Measurements from ENCODE around the gene ZNF606. TPM values are rescaled to one million over a fixed set of nuclear protein-coding genes. Genes with fewer than 3 reads are reported as not detected.

The ZNF606 gene
- total and polyA plus RNA-seq, 10 of the 15 experiments (the other 5 are each of a cell fraction or from before 2014, with no cell fraction given), result 2.2 to 10.6 (median 7.6) TPM

DNA sequence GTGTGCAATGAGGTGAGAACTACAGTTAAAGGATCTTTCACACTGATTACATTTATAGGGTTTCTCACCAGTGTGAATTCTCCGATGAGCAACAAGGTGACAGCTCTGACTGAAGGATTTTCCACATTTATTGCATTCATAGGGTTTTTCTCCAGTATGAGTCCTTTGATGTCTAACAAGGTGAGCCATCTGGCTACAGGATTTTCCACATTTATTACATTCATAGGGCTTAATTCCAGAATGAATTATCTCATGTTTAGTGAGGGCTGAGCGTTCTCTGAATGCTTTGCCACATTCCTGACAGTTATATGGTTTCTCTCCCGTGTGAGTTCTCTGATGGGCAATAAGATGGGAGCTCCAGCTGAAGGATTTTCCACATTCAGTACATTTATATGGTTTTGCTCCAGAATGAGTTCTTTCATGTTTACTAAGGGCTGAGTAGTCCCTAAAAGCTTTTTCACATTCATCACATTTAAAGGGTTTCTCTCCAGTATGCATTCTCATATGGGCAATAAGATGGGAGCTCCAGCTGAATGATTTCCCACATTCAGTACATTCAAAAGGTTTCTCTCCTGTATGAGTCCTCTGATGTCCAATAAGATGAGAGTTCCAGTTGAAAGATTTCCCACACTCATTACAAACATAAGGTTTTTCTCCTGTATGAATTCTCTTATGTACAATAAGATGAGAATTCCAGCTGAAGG, 23.9 kb downstream of the ZNF606 start:
- Histone ChIP-seq H3K4me3 (no peak overlapping the region), H4K20me1 (ENCODE audit: control insufficient read depth, insufficient read depth) (no peaks in the 10 kb centered on the region), H3K9ac (ENCODE audit: control insufficient read depth, insufficient read depth, low read length) (no peak overlapping the region), H3K9me3 (replicated peaks; ENCODE audit: control insufficient read depth, insufficient read depth, low read length) (peaks cover 41% of the 10 kb centered on the region), H3K79me2 (ENCODE audit: control insufficient read depth, insufficient read depth, low read length) (no peaks in the 10 kb centered on the region), H3K27me3 (replicated peaks in 1 of 2; ENCODE audit: control insufficient read depth in 2 of 2, insufficient read depth in 2 of 2, low read length in 1 of 2) (no peaks in the 10 kb centered on the region), H2AFZ (ENCODE audit: control insufficient read depth, low read depth, low read length) (no peak overlapping the region), H3K36me3 (ENCODE audit: control insufficient read depth in 2 of 2, insufficient read depth in 2 of 2, low read length in 1 of 2) (peaks cover 0 to 12% of the 10 kb centered on the region in 2 experiments), H3K4me2 (ENCODE audit: control insufficient read depth, insufficient read depth) (no peak overlapping the region), H3K27ac (ENCODE audit: control insufficient read depth, insufficient read depth) (no peak overlapping the region), H3K4me1 (ENCODE audit: control insufficient read depth, insufficient read depth, low read length) (no peaks in the 10 kb centered on the region)
- in situ Hi-C loops (cut with MboI), result no loop called here
- TF ChIP-seq, protein P1, sequence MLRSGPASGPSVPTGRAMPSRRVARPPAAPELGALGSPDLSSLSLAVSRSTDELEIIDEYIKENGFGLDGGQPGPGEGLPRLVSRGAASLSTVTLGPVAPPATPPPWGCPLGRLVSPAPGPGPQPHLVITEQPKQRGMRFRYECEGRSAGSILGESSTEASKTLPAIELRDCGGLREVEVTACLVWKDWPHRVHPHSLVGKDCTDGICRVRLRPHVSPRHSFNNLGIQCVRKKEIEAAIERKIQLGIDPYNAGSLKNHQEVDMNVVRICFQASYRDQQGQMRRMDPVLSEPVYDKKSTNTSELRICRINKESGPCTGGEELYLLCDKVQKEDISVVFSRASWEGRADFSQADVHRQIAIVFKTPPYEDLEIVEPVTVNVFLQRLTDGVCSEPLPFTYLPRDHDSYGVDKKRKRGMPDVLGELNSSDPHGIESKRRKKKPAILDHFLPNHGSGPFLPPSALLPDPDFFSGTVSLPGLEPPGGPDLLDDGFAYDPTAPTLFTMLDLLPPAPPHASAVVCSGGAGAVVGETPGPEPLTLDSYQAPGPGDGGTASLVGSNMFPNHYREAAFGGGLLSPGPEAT (IDR thresholded peaks at IDR 0.05; ENCODE audit: low read depth), result no peak
- no peak for TF ChIP-seq PAX8 (IDR thresholded peaks at IDR 0.05)
- no peak for TF ChIP-seq ATF3 (IDR thresholded peaks at IDR 0.05; ENCODE audit: borderline replicate concordance, extremely low read depth, low read depth, low read length)
- no peak for TF ChIP-seq NR2F1 (conservative IDR thresholded peaks at IDR 0.05)
- peak; percentile 84 for TF ChIP-seq CBX5 (IDR thresholded peaks at IDR 0.05; ENCODE audit: low read depth)
- no peak for TF ChIP-seq POLR2AphosphoS2 (IDR thresholded peaks at IDR 0.05; ENCODE audit: low read depth, low read length)
- peak; percentile 75 for TF ChIP-seq KLF5 (IDR thresholded peaks at IDR 0.05; ENCODE audit: partially characterized antibody)
- TF ChIP-seq ZNF274 (IDR thresholded peaks at IDR 0.05; ENCODE audit: insufficient read depth, insufficient read length), result peak; percentile 99
- ChIA-PET CTCF (interaction anchor here (0.5 kb wide), 1 partner anchor 86 kb away, joined by 5 read pairs; no protein-coding TSS in a partner anchor), SMC1A (ENCODE audit: uncharacterized antibody, unreplicated experiment) (no interaction called here), RAD21 (ENCODE audit: unreplicated experiment) (no interaction called here), POLR2A (no interaction called here)
- FAIRE-seq (no peak), DNase-seq (ENCODE audit: low read depth, low spot score) (no peak), ATAC-seq (no peak)
- BruUV-seq (replicated peaks), result no TSS peak
- intact Hi-C loops (cut with micrococcal nuclease; ENCODE audit: unreplicated experiment), result no loop called here
- WGBS (ENCODE audit: insufficient coverage, insufficient replicate concordance, low lambda C conversion rate, missing lambda C conversion rate), result 90% methylated on average over 3 of the region's 3 CpGs

Measured in GM12878 (cell line).